Choroid plexus epithelial cell (primary cell): ENCODE measurements around the gene DHH.
A peak's percentile ranks its signal among the peaks of the same experiment; 100 is the strongest.

Experiments used
- DNase-seq: peaks from one replicate; pipeline ENCODE4 v3.0.0-alpha.2; 2010; ENCODE audit warnings: low read depth
- H3K4me3 ChIP-seq: 2 replicates; pipeline ENCODE4 v1.5.1; 2011; ENCODE audit warnings: low read depth, mild to moderate bottlenecking, control low read depth, low read length, moderate library complexity
- TF ChIP-seq, protein P1 (sequence below): conservative IDR thresholded peaks from 2 replicates; pipeline ENCODE4 v1.5.1; 2011; ENCODE audit warnings: low read depth, mild to moderate bottlenecking, control low read depth, inconsistent platforms, low read length, moderate library complexity

The DHH gene

DNA sequence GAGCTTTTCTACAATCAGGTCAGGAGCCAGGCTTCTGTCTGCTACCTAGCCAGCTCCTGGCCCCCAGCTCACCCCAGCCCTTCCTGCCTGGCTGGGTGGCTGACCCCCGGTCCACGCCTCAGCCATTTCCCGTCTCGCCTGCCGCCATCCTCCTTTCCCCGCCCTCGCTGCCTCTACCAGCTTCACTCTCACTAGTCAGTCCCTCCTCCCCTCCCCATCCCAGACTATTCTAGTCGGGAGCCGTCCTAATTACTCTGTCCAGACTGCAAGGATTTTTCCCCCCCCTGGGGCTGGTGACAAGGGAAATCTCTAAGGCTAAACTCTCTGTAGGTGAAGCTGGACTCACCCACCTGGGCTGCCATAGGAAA, 825 bp downstream of the DHH start:
- no peak overlapping the region for H3K4me3 ChIP-seq

DNA sequence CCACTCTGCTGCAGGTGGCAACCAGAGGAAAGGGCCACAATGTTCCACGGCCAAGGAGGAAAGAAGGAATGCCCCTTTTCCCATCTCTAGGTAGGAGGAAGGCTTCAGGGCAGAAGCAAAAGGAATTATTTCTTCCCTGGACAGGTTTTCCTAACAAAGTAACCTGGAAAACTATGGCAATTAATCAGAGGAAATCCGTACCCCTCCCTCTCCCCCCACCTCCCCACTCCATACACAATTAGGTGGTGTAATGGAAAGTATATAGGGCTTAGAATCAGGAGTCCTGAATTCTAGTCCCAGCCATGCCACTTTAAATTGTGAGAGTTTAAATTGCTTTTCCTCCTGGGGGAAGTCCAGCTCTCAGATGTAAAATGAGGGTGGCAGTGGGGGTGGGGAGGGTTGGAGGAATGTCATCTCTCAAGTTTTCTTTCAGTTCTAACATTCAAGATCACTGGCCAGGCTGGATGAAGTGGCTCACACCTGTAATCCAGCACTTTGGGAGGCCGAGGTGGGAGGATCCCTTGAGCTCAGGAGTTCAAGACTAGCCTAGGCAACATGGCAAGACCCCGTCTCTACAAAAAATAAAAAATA, 1.7 kb downstream of the DHH start:
- DNase-seq: no peak
- TF ChIP-seq, protein P1, sequence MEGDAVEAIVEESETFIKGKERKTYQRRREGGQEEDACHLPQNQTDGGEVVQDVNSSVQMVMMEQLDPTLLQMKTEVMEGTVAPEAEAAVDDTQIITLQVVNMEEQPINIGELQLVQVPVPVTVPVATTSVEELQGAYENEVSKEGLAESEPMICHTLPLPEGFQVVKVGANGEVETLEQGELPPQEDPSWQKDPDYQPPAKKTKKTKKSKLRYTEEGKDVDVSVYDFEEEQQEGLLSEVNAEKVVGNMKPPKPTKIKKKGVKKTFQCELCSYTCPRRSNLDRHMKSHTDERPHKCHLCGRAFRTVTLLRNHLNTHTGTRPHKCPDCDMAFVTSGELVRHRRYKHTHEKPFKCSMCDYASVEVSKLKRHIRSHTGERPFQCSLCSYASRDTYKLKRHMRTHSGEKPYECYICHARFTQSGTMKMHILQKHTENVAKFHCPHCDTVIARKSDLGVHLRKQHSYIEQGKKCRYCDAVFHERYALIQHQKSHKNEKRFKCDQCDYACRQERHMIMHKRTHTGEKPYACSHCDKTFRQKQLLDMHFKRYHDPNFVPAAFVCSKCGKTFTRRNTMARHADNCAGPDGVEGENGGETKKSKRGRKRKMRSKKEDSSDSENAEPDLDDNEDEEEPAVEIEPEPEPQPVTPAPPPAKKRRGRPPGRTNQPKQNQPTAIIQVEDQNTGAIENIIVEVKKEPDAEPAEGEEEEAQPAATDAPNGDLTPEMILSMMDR: no peak
- H3K4me3 ChIP-seq: no peak overlapping the region

More for the DNA sequence above, 825 bp downstream of the DHH start:
- TF ChIP-seq, protein P1: no peak
- no peak for DNase-seq

DNA sequence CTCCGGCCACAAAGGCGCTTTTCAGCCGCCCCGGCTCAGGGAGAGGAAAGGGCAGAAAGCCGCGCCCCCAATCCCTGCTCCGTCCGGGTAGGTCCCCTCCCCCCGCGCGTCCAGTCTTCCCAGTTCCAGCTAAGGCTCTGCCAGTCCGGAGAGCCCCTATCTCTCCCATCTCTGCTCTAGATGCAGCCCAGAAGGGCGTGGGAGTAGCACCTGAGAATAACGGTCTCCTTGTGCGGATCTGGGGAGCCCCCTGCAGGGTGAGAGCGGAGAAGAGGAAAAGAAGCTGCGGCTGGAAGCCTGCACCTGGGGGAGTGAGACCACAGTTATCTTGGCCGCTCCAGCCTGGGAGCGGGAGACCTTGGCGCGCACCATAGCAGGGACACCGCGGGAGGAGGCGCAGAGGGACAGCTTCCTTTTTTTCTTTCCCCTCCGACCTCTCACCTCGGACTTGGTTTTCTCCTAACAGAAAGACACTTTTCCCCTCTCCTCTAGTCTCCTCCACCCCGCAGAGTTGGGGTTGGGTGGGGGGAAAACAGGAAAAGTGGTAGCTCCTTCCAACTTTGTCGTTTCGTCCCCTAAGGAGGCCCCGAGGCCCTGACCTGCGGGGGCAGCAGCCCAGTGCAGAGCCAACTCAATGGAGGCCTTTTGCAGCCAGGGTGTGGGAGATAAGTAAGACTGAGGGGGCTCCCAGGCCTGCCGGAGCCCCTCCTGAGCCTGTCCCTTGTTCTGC, 2.4 kb downstream of the DHH start:
- H3K4me3 ChIP-seq: peak overlapping the region; percentile 14
- DNase-seq: peak; percentile 43
- TF ChIP-seq, protein P1: peak; percentile 65

GRCh38 chr12:49091836-49092085, 2.8 kb downstream of the DHH start:
- no peak for DNase-seq

DNA sequence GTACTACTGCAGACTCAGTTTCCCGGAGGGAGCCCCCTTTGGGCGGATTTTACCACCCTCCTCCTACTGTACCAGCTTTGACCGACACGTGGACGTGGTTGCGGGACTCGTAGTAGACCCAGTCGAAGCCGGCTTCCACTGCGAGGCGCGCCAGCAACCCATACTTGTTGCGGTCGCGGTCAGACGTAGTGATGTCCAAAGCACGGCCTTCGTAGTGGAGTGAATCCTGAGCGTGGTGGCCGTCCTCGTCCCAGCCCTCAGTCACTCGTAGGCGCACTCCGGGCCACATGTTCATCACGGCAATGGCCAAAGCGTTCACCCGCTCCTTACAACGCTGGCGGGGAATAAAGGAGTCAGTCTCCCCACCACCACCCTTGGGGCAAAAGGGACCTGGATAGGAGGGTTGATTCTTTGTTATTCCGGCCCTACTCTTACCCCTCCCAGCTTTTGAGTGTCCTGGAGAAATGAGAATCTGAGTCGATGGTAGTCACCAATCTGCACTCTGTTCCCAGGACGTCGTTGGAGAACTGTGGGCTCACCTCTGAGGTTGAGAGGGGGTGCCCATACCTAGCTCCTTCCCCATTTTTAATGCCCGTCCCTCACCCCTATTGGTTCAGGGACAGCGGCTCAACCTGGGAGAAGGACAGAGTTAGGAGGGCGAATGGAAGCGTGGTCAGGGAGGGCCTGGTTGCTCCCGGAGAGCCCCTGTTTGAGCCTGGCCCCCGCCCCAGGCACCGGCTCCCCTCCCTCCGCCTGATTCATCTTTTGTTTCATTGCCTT, 3.4 kb downstream of the DHH start:
- H3K4me3 ChIP-seq: no peak overlapping the region
- TF ChIP-seq, protein P1: no peak
- DNase-seq: no peak

More at GRCh38 chr12:49091836-49092085, 2.8 kb downstream of the DHH start:
- TF ChIP-seq, protein P1: no peak
- no peak overlapping the region for H3K4me3 ChIP-seq

- peak overlapping the region; percentile 37 for H3K4me3 ChIP-seq
- TF ChIP-seq, protein P1: no peak
- DNase-seq: peak; percentile 54
Measured at GRCh38 chr12:49089821-49090773, 4.5 kb downstream of the DHH start.
